Measurements from ENCODE around the gene AMHR2. TPM values are rescaled to one million over a fixed set of nuclear protein-coding genes. Genes with fewer than 3 reads are reported as not detected.
"Not testable (repeated sequence)": the region's sequence is repeated elsewhere in the genome, so short reads cannot be mapped to it uniquely, and the experiment has no call there.

AMHR2 gene
- polyA plus RNA-seq, 3 donors: not detected

DNA sequence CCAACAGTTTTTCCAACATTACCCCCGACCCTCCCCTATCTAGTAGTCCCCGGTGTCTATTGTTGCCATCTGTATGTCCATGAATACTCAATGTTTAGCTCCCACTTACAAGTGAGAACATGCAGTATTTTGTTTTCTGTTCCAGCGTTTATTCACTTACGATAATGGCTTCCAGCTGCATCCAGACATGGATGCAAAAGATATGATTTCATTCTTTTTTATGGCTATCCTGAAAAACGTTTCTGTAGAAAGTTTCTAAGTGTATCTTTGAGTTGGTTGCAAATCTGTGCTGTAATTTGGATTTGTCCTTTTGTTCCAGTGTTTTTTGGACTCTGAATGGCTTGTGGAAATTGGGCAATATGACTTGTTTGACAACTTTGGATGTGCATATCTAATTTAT is 31.9 kb upstream of the AMHR2 start:
- Mint-ChIP-seq H3K4me1 (peaks cover 34% of the 10 kb centered on the region), H3K36me3 (peaks cover 35 to 89% of the 10 kb centered on the region in 2 donors)
- WGBS (ENCODE audit: insufficient coverage): 93% methylated on average over 2 of the region's 5 CpGs

DNA sequence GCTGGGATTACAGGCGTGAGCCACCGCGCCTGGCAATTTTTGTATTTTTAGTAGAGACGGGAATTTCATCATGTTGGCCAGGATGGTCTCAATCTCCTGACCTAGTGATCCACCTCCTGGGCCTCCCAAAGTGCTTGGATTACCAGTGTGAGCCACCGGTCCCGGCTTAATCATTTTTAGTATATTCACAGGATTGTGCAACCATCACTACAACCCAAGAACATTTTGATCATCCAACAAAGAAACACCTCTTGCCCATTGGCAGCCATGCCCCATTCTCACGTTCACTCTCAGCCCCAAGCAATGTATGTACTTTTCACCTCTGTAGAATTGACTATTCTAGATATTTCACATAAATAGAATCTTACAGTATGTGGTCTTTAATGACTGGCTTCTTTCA is 23.8 kb upstream of the AMHR2 start:
- Mint-ChIP-seq H3K9me3 (peaks cover 0 to 1% (median 0%) of the 10 kb centered on the region in 7 donors), H3K4me1 (no peaks in the 10 kb centered on the region), H3K27me3 (ENCODE audit: low read depth in 3 of 3) (peaks cover 0 to 2% (median 0%) of the 10 kb centered on the region in 3 donors), H3K36me3 (peaks cover 30 to 81% of the 10 kb centered on the region in 2 donors), H3K27ac (peak overlapping the region in 1 of 7 donors; percentile 7), H3K4me3 (no peak overlapping the region)
- peaks cover 100% of the 10 kb centered on the region for H4K20me1 ChIP-seq (ENCODE audit: insufficient read depth, low read length)
- 96% methylated on average over 6 of the region's 7 CpGs for WGBS (ENCODE audit: insufficient coverage)
- H2AFZ ChIP-seq (ENCODE audit: insufficient read depth, low read depth, low read length, poor library complexity, severe bottlenecking): no peak overlapping the region
- no peaks in the 10 kb centered on the region for H3K27me3 ChIP-seq (ENCODE audit: control insufficient read depth in 2 of 2, insufficient read depth in 2 of 2, low read length in 2 of 2)
- intact Hi-C loops (cut with micrococcal nuclease): no loop called here
- no peak overlapping the region for H3K4me3 ChIP-seq (replicated peaks in 1 of 3; ENCODE audit: low read depth in 2 of 3, low read length in 3 of 3)
- TF ChIP-seq, protein P1, sequence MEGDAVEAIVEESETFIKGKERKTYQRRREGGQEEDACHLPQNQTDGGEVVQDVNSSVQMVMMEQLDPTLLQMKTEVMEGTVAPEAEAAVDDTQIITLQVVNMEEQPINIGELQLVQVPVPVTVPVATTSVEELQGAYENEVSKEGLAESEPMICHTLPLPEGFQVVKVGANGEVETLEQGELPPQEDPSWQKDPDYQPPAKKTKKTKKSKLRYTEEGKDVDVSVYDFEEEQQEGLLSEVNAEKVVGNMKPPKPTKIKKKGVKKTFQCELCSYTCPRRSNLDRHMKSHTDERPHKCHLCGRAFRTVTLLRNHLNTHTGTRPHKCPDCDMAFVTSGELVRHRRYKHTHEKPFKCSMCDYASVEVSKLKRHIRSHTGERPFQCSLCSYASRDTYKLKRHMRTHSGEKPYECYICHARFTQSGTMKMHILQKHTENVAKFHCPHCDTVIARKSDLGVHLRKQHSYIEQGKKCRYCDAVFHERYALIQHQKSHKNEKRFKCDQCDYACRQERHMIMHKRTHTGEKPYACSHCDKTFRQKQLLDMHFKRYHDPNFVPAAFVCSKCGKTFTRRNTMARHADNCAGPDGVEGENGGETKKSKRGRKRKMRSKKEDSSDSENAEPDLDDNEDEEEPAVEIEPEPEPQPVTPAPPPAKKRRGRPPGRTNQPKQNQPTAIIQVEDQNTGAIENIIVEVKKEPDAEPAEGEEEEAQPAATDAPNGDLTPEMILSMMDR (IDR thresholded peaks at IDR 0.05): no peak
- H3K9me3 ChIP-seq (replicated peaks in 1 of 2; ENCODE audit: control insufficient read depth in 1 of 2, insufficient read depth in 1 of 2, low read length in 2 of 2): no peaks in the 10 kb centered on the region
- H3K9ac ChIP-seq (ENCODE audit: insufficient read depth, low read length, poor library complexity, severe bottlenecking): no peak overlapping the region
- no peak for DNase-seq
- H3K79me2 ChIP-seq (ENCODE audit: insufficient read depth, low read length): peaks cover 99% of the 10 kb centered on the region
- H3K4me1 ChIP-seq (ENCODE audit: control insufficient read depth in 1 of 2, insufficient read depth in 2 of 2, low read length in 2 of 2): no peaks in the 10 kb centered on the region
- H3K36me3 ChIP-seq (replicated peaks in 1 of 2; ENCODE audit: control insufficient read depth in 1 of 2, insufficient read depth in 2 of 2, low read length in 2 of 2): peaks cover 35 to 91% of the 10 kb centered on the region in 2 donors
- H3K4me2 ChIP-seq (replicated peaks; ENCODE audit: extremely low read depth, low read length, poor library complexity, severe bottlenecking): no peak overlapping the region
- H3K27ac ChIP-seq (ENCODE audit: low read depth in 1 of 2, low read length in 2 of 2): no peak overlapping the region

More for the DNA sequence above, 31.9 kb upstream of the AMHR2 start:
- H4K20me1 ChIP-seq (ENCODE audit: insufficient read depth, low read length): peaks cover 98% of the 10 kb centered on the region
- no peaks in the 10 kb centered on the region for H3K9me3 Mint-ChIP-seq
- TF ChIP-seq, protein P1 (IDR thresholded peaks at IDR 0.05): no peak
- no peak for DNase-seq
- H3K27me3 ChIP-seq (ENCODE audit: control insufficient read depth in 2 of 2, insufficient read depth in 2 of 2, low read length in 2 of 2): no peaks in the 10 kb centered on the region
- no peak overlapping the region for H3K9ac ChIP-seq (ENCODE audit: insufficient read depth, low read length, poor library complexity, severe bottlenecking)
- H3K9me3 ChIP-seq (replicated peaks in 1 of 2; ENCODE audit: control insufficient read depth in 1 of 2, insufficient read depth in 1 of 2, low read length in 2 of 2): no peaks in the 10 kb centered on the region
- peaks cover 19 to 32% of the 10 kb centered on the region in 2 donors for H3K4me1 ChIP-seq (ENCODE audit: control insufficient read depth in 1 of 2, insufficient read depth in 2 of 2, low read length in 2 of 2)
- H3K79me2 ChIP-seq (ENCODE audit: insufficient read depth, low read length): peaks cover 99% of the 10 kb centered on the region
- H3K4me2 ChIP-seq (replicated peaks; ENCODE audit: extremely low read depth, low read length, poor library complexity, severe bottlenecking): no peak overlapping the region
- peaks cover 0 to 1% (median 0%) of the 10 kb centered on the region in 3 donors for H3K27me3 Mint-ChIP-seq (ENCODE audit: low read depth in 3 of 3)
- H2AFZ ChIP-seq (ENCODE audit: insufficient read depth, low read depth, low read length, poor library complexity, severe bottlenecking): no peak overlapping the region
- intact Hi-C loops (cut with micrococcal nuclease): no loop called here
- H3K4me3 Mint-ChIP-seq: no peak overlapping the region
- peaks cover 31 to 85% of the 10 kb centered on the region in 2 donors for H3K36me3 ChIP-seq (replicated peaks in 1 of 2; ENCODE audit: control insufficient read depth in 1 of 2, insufficient read depth in 2 of 2, low read length in 2 of 2)
- no peak overlapping the region for H3K4me3 ChIP-seq (replicated peaks in 1 of 3; ENCODE audit: low read depth in 2 of 3, low read length in 3 of 3)
- H3K27ac ChIP-seq (ENCODE audit: low read depth in 1 of 2, low read length in 2 of 2): peak overlapping the region in 1 of 2 donors; percentile 31
- peak overlapping the region in 3 of 7 donors; percentile 33 to 52 (median 35) for H3K27ac Mint-ChIP-seq

- H3K27me3 Mint-ChIP-seq (ENCODE audit: low read depth in 3 of 3); H3K9me3 Mint-ChIP-seq; H3K27ac ChIP-seq (ENCODE audit: low read depth in 1 of 2, low read length in 2 of 2); H3K4me1 Mint-ChIP-seq; H3K4me3 Mint-ChIP-seq; H3K4me1 ChIP-seq (ENCODE audit: control insufficient read depth in 1 of 2, insufficient read depth in 2 of 2, low read length in 2 of 2); H3K9me3 ChIP-seq (replicated peaks in 1 of 2; ENCODE audit: control insufficient read depth in 1 of 2, insufficient read depth in 1 of 2, low read length in 2 of 2); H3K9ac ChIP-seq (ENCODE audit: insufficient read depth, low read length, poor library complexity, severe bottlenecking); DNase-seq; intact Hi-C loops (cut with micrococcal nuclease); H3K27me3 ChIP-seq (ENCODE audit: control insufficient read depth in 2 of 2, insufficient read depth in 2 of 2, low read length in 2 of 2); H3K4me2 ChIP-seq (replicated peaks; ENCODE audit: extremely low read depth, low read length, poor library complexity, severe bottlenecking); H2AFZ ChIP-seq (ENCODE audit: insufficient read depth, low read depth, low read length, poor library complexity, severe bottlenecking); H3K4me3 ChIP-seq (replicated peaks in 1 of 3; ENCODE audit: low read depth in 2 of 3, low read length in 3 of 3): not testable (repeated sequence)
- Mint-ChIP-seq H3K36me3 (peaks cover 36 to 77% of the 10 kb centered on the region in 2 donors), H3K27ac (peak overlapping the region in 1 of 7 donors; percentile 68)
- Histone ChIP-seq H3K79me2 (ENCODE audit: insufficient read depth, low read length) (peaks cover 94% of the 10 kb centered on the region), H4K20me1 (ENCODE audit: insufficient read depth, low read length) (peaks cover 100% of the 10 kb centered on the region), H3K36me3 (replicated peaks in 1 of 2; ENCODE audit: control insufficient read depth in 1 of 2, insufficient read depth in 2 of 2, low read length in 2 of 2) (peaks cover 40 to 93% of the 10 kb centered on the region in 2 donors)
- 97% methylated on average over 13 of the region's 16 CpGs for WGBS (ENCODE audit: insufficient coverage)
Observed at GRCh38 chr12:53402351-53402750, 21.3 kb upstream of the AMHR2 start.

All from CD14-positive monocyte (primary cell).